Middle frontal gyrus (tissue), 1 donor: ENCODE results near the gene TYROBP.

ENCODE experiments used
- DNase-seq: peaks from one replicate; pipeline ENCODE4 v3.0.0-alpha.2; 2015; ENCODE audit warnings: low spot score; ENCODE audit errors: extremely low spot score

TYROBP gene

GRCh38 chr19:35874392-35874930, 33.6 kb downstream of the TYROBP start:
- no peak for DNase-seq

- no peak for DNase-seq
Observed at GRCh38 chr19:35872180-35872579, 35.9 kb downstream of the TYROBP start.

GRCh38 chr19:35871611-35872010, 36.5 kb downstream of the TYROBP start:
- no peak for DNase-seq

- no peak for DNase-seq
Observed at GRCh38 chr19:35870798-35871197, 37.3 kb downstream of the TYROBP start.

GRCh38 chr19:35870124-35870736, 37.9 kb downstream of the TYROBP start:
- peak; percentile 27 for DNase-seq

- peak; percentile 80 for DNase-seq
Observed at GRCh38 chr19:35869327-35870123, 38.6 kb downstream of the TYROBP start.

GRCh38 chr19:35868823-35869326, 39.2 kb downstream of the TYROBP start:
- no peak for DNase-seq

GRCh38 chr19:35868172-35868822, 39.8 kb downstream of the TYROBP start, which contains the start of gene APLP1:
Gene APLP1, plus strand, starts transcription at chr19:35868574. Its CDS starts 63 bp downstream, at chr19:35868637.
- peak; percentile 81 for DNase-seq

GRCh38 chr19:35863018-35863417, 45.1 kb downstream of the TYROBP start:
- DNase-seq: no peak

GRCh38 chr19:35862528-35862927, 45.6 kb downstream of the TYROBP start:
- no peak for DNase-seq

- DNase-seq: no peak
Observed at GRCh38 chr19:35861640-35862160, 46.4 kb downstream of the TYROBP start.

GRCh38 chr19:35860818-35861639, 47.1 kb downstream of the TYROBP start:
- no peak for DNase-seq

- DNase-seq: no peak
Observed at GRCh38 chr19:35860436-35860817, 47.7 kb downstream of the TYROBP start.

- DNase-seq: no peak
Observed at GRCh38 chr19:35859414-35859813, 48.7 kb downstream of the TYROBP start.

GRCh38 chr19:35858311-35858710, 49.8 kb downstream of the TYROBP start:
- no peak for DNase-seq

- no peak for DNase-seq
Observed at GRCh38 chr19:35856546-35857149, 51.4 kb downstream of the TYROBP start, which contains the start of gene KIRREL2. Gene KIRREL2, plus strand, starts transcription at chr19:35856911. Its CDS starts 209 bp downstream, at chr19:35857120.
